H1 (cell line): ENCODE results near the gene ZDHHC8. TPM values are rescaled to one million over a fixed set of nuclear protein-coding genes. Genes with fewer than 3 reads are reported as not detected.

Experiments
- CTCF ChIA-PET: fragments of 300-600 bp; sonication (Branson Sonifier 250); formaldehyde crosslinking; loops from one replicate; lab custom pipeline; 2021; ENCODE audit not compliant: partially characterized antibody; lab: Charles Lee
- POLR2A ChIA-PET: fragments of 300-600 bp; sonication (Branson Sonifier 250); formaldehyde crosslinking; loops from one replicate; lab custom pipeline; 2021; ENCODE audit warnings: inconsistent platforms; ENCODE audit not compliant: partially characterized antibody; lab: Charles Lee
- DNase-seq, 2 experiments: peaks; one replicate each; pipeline versions ENCODE4 v3.0.0 to v3.0.0-alpha.2; 2010 to 2022; ENCODE audit warnings: low spot score in 2 of 2, low read depth in 1 of 2, mixed read lengths in 1 of 2
- FAIRE-seq: peaks from 2 replicates; lab custom pipeline; 2011; peaks lifted over from hg19 to GRCh38; lab: Jason Lieb, UNC
- H2AFZ ChIP-seq: 2 replicates; pipeline ENCODE4 v1.8.1; 2012; ENCODE audit warnings: low read length, inconsistent platforms
- H2AK5ac ChIP-seq: 2 replicates; pipeline ENCODE4 v1.6.1; 2013; ENCODE audit warnings: low read depth, low read length
- H2BK120ac ChIP-seq: replicated peaks from 2 replicates; pipeline ENCODE3; 2013; ENCODE audit warnings: low read depth, low read length, inconsistent platforms
- H2BK12ac ChIP-seq: 2 replicates; pipeline ENCODE4 v1.6.1; 2013; ENCODE audit warnings: low read depth, low read length
- H2BK15ac ChIP-seq: 2 replicates; pipeline ENCODE4 v1.6.1; 2013; ENCODE audit warnings: low read length
- H2BK20ac ChIP-seq: 2 replicates; pipeline ENCODE4 v1.6.1; 2013; ENCODE audit warnings: low read length
- H2BK5ac ChIP-seq: 2 replicates; pipeline ENCODE4 v1.6.1; 2013; ENCODE audit warnings: low read depth, low read length
- H3K14ac ChIP-seq: 2 replicates; pipeline ENCODE4 v1.6.1; 2013; ENCODE audit warnings: inconsistent platforms; ENCODE audit not compliant: insufficient read length
- H3K18ac ChIP-seq: 2 replicates; pipeline ENCODE4 v1.6.1; 2013; ENCODE audit warnings: low read length; ENCODE audit errors: extremely low read depth
- H3K23ac ChIP-seq: 2 replicates; pipeline ENCODE4 v1.6.1; 2013; ENCODE audit warnings: inconsistent platforms; ENCODE audit not compliant: insufficient read length
- H3K23me2 ChIP-seq: 2 replicates; pipeline ENCODE4 v1.6.1; 2013; ENCODE audit warnings: low read depth, low read length
- H3K27ac ChIP-seq: 2 replicates; pipeline ENCODE4 v1.6.1; 2011; ENCODE audit warnings: low read depth, low read length, inconsistent platforms
- H3K27me3 ChIP-seq, 4 experiments: replicated peaks in 1 of 4; 1 replicate in 1 of 4; 2 replicates in 3 of 4; pipeline versions ENCODE4 v1.6.1 to v1.8.1; 2011 to 2013; ENCODE audit warnings: low read length in 3 of 4, mild to moderate bottlenecking in 3 of 4, inconsistent platforms in 2 of 4, mixed read lengths in 2 of 4, moderate library complexity in 1 of 4; ENCODE audit not compliant: control insufficient read depth in 3 of 4, insufficient read depth in 3 of 4; ENCODE audit errors: extremely low read depth in 1 of 4
- H3K36me3 ChIP-seq, 4 experiments: 2 replicates each; pipeline versions ENCODE4 v1.6.1 to v1.8.1; 2011 to 2013; ENCODE audit warnings: mild to moderate bottlenecking in 4 of 4, low read length in 3 of 4, moderate library complexity in 2 of 4, control low read depth in 1 of 4, inconsistent platforms in 1 of 4; ENCODE audit not compliant: insufficient read depth in 4 of 4, control insufficient read depth in 2 of 4
- H3K4ac ChIP-seq: replicated peaks from 2 replicates; pipeline ENCODE3; 2013; ENCODE audit warnings: low read length, low read depth, mixed read lengths, inconsistent platforms; ENCODE audit not compliant: insufficient read length
- H3K4me1 ChIP-seq, 4 experiments: replicated peaks in 1 of 4; 1 replicate in 1 of 4; 2 replicates in 3 of 4; pipeline versions ENCODE4 v1.6.1 to v1.8.1; 2011 to 2013; ENCODE audit warnings: low read length in 3 of 4, inconsistent platforms in 2 of 4, mixed read lengths in 1 of 4; ENCODE audit not compliant: insufficient read depth in 4 of 4, control insufficient read depth in 3 of 4
- H3K4me2 ChIP-seq, 2 experiments: 2 replicates each; pipeline versions ENCODE4 v1.6.1 to v1.8.1; 2011 to 2013; ENCODE audit warnings: low read depth in 2 of 2, low read length in 2 of 2, control low read depth in 1 of 2, inconsistent platforms in 1 of 2, mild to moderate bottlenecking in 1 of 2; ENCODE audit not compliant: insufficient read depth in 1 of 2
- H3K4me3 ChIP-seq, 4 experiments: fragments of 200-600, 300-600 bp in 1 of 4; sonication (generic), shearing (Covaris generic), sonication (Bioruptor Twin) in 1 of 4; 2 replicates each; pipeline versions ENCODE4 v1.5.1 to v1.8.1; 2011 to 2016; ENCODE audit warnings: low read length in 4 of 4, low read depth in 3 of 4, control low read depth in 2 of 4, inconsistent platforms in 2 of 4, mild to moderate bottlenecking in 2 of 4, mixed read lengths in 1 of 4, moderate library complexity in 1 of 4; ENCODE audit not compliant: insufficient read depth in 2 of 4; ENCODE audit errors: extremely low read depth in 1 of 4
- H3K56ac ChIP-seq: replicated peaks from 2 replicates; pipeline ENCODE3; 2013; ENCODE audit warnings: low read depth, mild to moderate bottlenecking, mixed read lengths, low read length, inconsistent platforms; ENCODE audit not compliant: insufficient read length
- H3K79me1 ChIP-seq: 2 replicates; pipeline ENCODE4 v1.6.1; 2013; ENCODE audit warnings: low read depth, low read length, control low read depth
- H3K79me2 ChIP-seq, 2 experiments: 2 replicates each; pipeline versions ENCODE4 v1.6.1 to v1.8.1; 2012 to 2013; ENCODE audit warnings: low read length in 2 of 2, mild to moderate bottlenecking in 2 of 2, inconsistent platforms in 1 of 2; ENCODE audit not compliant: insufficient read depth in 2 of 2, control insufficient read depth in 1 of 2
- H3K9ac ChIP-seq, 4 experiments: replicated peaks in 1 of 4; 1 replicate in 1 of 4; 2 replicates in 3 of 4; pipeline versions ENCODE4 v1.6.1 to v1.8.1; 2011 to 2013; ENCODE audit warnings: low read depth in 3 of 4, low read length in 3 of 4, control low read depth in 2 of 4, mild to moderate bottlenecking in 2 of 4, moderate library complexity in 2 of 4, inconsistent platforms in 1 of 4; ENCODE audit errors: extremely low read depth in 1 of 4
- H3K9me3 ChIP-seq, 2 experiments: 2 replicates each; pipeline versions ENCODE4 v1.6.1 to v1.8.1; 2012 to 2013; ENCODE audit warnings: mild to moderate bottlenecking in 2 of 2, moderate library complexity in 2 of 2, control low read depth in 1 of 2, inconsistent platforms in 1 of 2, low read depth in 1 of 2, low read length in 1 of 2, mixed read lengths in 1 of 2; ENCODE audit not compliant: insufficient read depth in 2 of 2
- H4K20me1 ChIP-seq, 2 experiments: replicated peaks in 1 of 2; 2 replicates each; pipeline versions ENCODE3 to v1.8.1; 2011 to 2013; ENCODE audit warnings: inconsistent platforms in 2 of 2, low read length in 2 of 2, mild to moderate bottlenecking in 1 of 2; ENCODE audit not compliant: insufficient read depth in 2 of 2, control insufficient read depth in 1 of 2
- H4K5ac ChIP-seq: 2 replicates; pipeline ENCODE4 v1.6.1; 2013; ENCODE audit warnings: low read length, low read depth, mixed read lengths, inconsistent platforms; ENCODE audit not compliant: insufficient read length
- H4K8ac ChIP-seq: 2 replicates; pipeline ENCODE4 v1.8.0; 2013; ENCODE audit warnings: mild to moderate bottlenecking, moderate library complexity, low read length, inconsistent platforms; ENCODE audit not compliant: insufficient read depth; ENCODE audit errors: extremely low read depth
- H4K91ac ChIP-seq: replicated peaks from 2 replicates; pipeline ENCODE3; 2013; ENCODE audit warnings: low read length, mixed read lengths, inconsistent platforms; ENCODE audit not compliant: insufficient read length
- BRCA1 ChIP-seq: IDR thresholded peaks from 2 replicates; pipeline ENCODE4 v1.6.1; 2012; ENCODE audit warnings: low read depth, low read length, improper control_type of control experiment
- GTF2F1 ChIP-seq: IDR thresholded peaks from 2 replicates; pipeline ENCODE4 v1.6.1; 2012; ENCODE audit warnings: low read depth, low read length, improper control_type of control experiment, borderline replicate concordance
- HDAC6 ChIP-seq: IDR thresholded peaks from one replicate; pipeline ENCODE4 v1.7.1; 2012; ENCODE audit warnings: low read depth, mild to moderate bottlenecking, inconsistent platforms, low read length, moderate library complexity
- JUN ChIP-seq: IDR thresholded peaks from 2 replicates; pipeline ENCODE4 v1.6.1; 2011; ENCODE audit warnings: low read depth, mild to moderate bottlenecking, improper control_type of control experiment, low read length
- KDM1A ChIP-seq: fragments of 200-600, 300-600 bp; sonication (generic); IDR thresholded peaks from 2 replicates; pipeline ENCODE4 v1.7.1; 2016; ENCODE audit warnings: mild to moderate bottlenecking, low read length, borderline replicate concordance
- KDM5A ChIP-seq: fragments of 200-600 bp; IDR thresholded peaks from 2 replicates; pipeline ENCODE4 v1.7.1; 2012; ENCODE audit warnings: mild to moderate bottlenecking, low read length, inconsistent platforms, mixed read lengths
- SIRT6 ChIP-seq: IDR thresholded peaks from one replicate; pipeline ENCODE4 v1.7.1; 2012; ENCODE audit warnings: low read length, inconsistent platforms
- SUZ12 ChIP-seq: fragments of 200-600 bp; sonication (generic); IDR thresholded peaks from 2 replicates; pipeline ENCODE4 v1.6.1; 2012; ENCODE audit warnings: mild to moderate bottlenecking, inconsistent platforms, low read length, moderate library complexity, mixed read lengths
- TBP ChIP-seq: IDR thresholded peaks from 2 replicates; pipeline ENCODE4 v1.6.1; 2011; ENCODE audit warnings: low read depth, low read length, improper control_type of control experiment
- WGBS, 2 experiments: shearing (Covaris generic) in 1 of 2; methylation state at CpG; one replicate each; pipeline versions ENCODE4 v1.1.6 to v1.1.7; 2013 to 2015; ENCODE audit warnings: low lambda C conversion rate in 2 of 2, mixed read lengths in 2 of 2, inconsistent platforms in 1 of 2, low coverage in 1 of 2, missing lambda C conversion rate in 1 of 2; ENCODE audit not compliant: insufficient replicate concordance in 2 of 2, insufficient coverage in 1 of 2, insufficient read length in 1 of 2; ENCODE audit errors: extremely low coverage in 1 of 2, missing lambda C conversion rate in 1 of 2; 5-methylcytosine and 5-hydroxymethylcytosine counted together
- polyA plus RNA-seq, 7 experiments: library from polyadenylated mRNA; depleted of rRNA in 3 of 7; stranded (reverse) in 5 of 7; unstranded in 2 of 7; fragments of >200 nt in 5 of 7; fragments of 200-250 nt in 2 of 7; gene quantifications; 1 replicate in 5 of 7; 2 replicates in 1 of 7; 4 replicates in 1 of 7; pipeline versions ENCODE4 v1.2.1 to v1.2.3, GENCODE V29; 2011 to 2013; ENCODE audit warnings: missing spikeins in 2 of 7, mixed read lengths in 2 of 7
- total RNA-seq: library from RNA; stranded (reverse); fragmentation: NEBNext Ultra II Directional; extraction: Animal tissue kit (Norgen Biotek cat#: 25700); gene quantifications from 2 replicates; pipeline ENCODE4 v1.2.1, GENCODE V29; 2021
- TF ChIP-seq, protein P1 (sequence below): IDR thresholded peaks from 2 replicates; pipeline ENCODE4 v1.6.1; 2011; ENCODE audit warnings: low read depth, mild to moderate bottlenecking, low read length; ENCODE audit not compliant: insufficient read depth

The ZDHHC8 gene
- total and polyA plus RNA-seq, 2 of the 8 experiments (the other 6 are each of a cell fraction or from before 2014, with no cell fraction given), result 18.6 to 65.6 TPM

- Histone ChIP-seq H3K36me3 (peaks cover 0 to 6% (median 0%) of the 10 kb centered on the region in 4 experiments; a peak in 1 of 8 replicates), H3K79me1 (no peaks in the 10 kb centered on the region), H3K9ac (no peak overlapping the region), H4K91ac (no peak overlapping the region), H3K79me2 (no peaks in the 10 kb centered on the region), H3K4me1 (no peaks in the 10 kb centered on the region), H3K27ac (no peak overlapping the region), H3K4me2 (no peak overlapping the region), H2BK15ac (no peak overlapping the region), H3K23ac (no peak overlapping the region), H4K20me1 (peaks cover 0 to under 1% of the 10 kb centered on the region in 2 experiments), H2AK5ac (no peak overlapping the region), H2BK120ac (no peak overlapping the region), H3K14ac (no peak overlapping the region), H3K9me3 (no peaks in the 10 kb centered on the region), H3K4me3 (no peak overlapping the region), H3K18ac (no peak overlapping the region), H2BK12ac (no peak overlapping the region), H2BK20ac (no peak overlapping the region), H2BK5ac (no peak overlapping the region), H3K27me3 (no peaks in the 10 kb centered on the region), H3K4ac (no peak overlapping the region), H4K8ac (no peak overlapping the region; the same call in 1 of the 2 replicates), H3K23me2 (no peaks in the 10 kb centered on the region), H2AFZ (no peak overlapping the region), H3K56ac (no peak overlapping the region), H4K5ac (no peak overlapping the region)
- DNase-seq (no peak), FAIRE-seq (no peak)
- ChIA-PET CTCF (no interaction called here), POLR2A (interaction anchor here (2.8 kb wide), 1 partner anchor 27 kb away, joined by 14 read pairs; the partner anchor contains the start of gene TRMT2A)
- no peak for TF ChIP-seq GTF2F1
- TF ChIP-seq KDM5A, result no peak
- no peak for TF ChIP-seq KDM1A
- TF ChIP-seq BRCA1, result no peak
- TF ChIP-seq JUN, result no peak
- no peak for TF ChIP-seq TBP
- no peak for TF ChIP-seq SIRT6
- no peak for TF ChIP-seq SUZ12
- TF ChIP-seq HDAC6, result no peak
- TF ChIP-seq, protein P1, sequence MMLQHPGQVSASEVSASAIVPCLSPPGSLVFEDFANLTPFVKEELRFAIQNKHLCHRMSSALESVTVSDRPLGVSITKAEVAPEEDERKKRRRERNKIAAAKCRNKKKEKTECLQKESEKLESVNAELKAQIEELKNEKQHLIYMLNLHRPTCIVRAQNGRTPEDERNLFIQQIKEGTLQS, result no peak
- 89% methylated on average over 10 of the region's 21 CpGs; no CpG with 5 or more reads in 1 of the 2 experiments for WGBS, 2 experiments
These were observed 14.2 kb downstream of the ZDHHC8 start for GRCh38 chr22:20145832-20146223.
